Measurements from ENCODE around the gene STN1. TPM values are rescaled to one million over a fixed set of nuclear protein-coding genes. Genes with fewer than 3 reads are reported as not detected.

Gene STN1
- 10 to 100 TPM; 20.0 to 29.2 (median 27.0) TPM for total RNA-seq

DNA sequence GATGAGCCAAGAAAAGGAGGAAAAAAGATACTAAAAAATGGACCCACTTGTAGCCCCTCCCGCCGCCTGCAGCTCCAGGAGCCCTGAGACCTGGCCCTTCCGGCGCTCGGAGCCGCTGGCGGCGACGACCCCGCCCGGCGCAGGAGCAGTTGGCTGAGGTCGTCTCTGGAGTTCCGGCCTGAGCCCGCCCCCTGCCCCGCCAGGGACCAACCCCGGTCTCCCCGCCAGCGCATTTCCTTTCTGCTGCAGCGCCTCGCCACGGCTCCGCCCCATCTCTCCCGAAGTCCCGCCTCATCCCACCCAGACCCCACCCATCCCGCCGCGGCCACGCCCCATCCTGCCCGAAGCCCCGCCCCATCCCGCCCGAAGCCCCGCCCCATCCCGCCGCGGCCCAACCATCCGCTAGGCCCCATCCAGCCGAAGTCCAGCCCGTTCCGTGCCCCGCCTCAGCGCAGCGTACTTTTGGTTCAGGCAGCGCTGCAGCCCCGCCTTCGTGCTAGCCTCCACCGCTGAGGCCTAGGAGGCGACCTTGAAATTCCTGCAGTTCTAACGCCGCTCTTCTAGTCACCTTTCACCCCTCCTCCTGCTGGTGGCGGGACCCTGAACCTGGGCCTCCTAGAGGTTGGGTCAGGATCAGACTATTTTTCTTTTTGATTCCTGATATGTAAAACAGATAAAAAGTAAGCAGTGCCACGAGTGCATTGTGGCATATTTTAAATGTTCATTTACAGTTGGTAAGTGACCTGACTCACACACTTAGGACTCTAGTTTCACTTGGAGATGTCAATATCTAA, at the start of gene STN1:
STN1 (minus strand) TSS at position 132 of the 794 bp plus-strand sequence. CDS start 590 bp downstream, outside the sequence.
- peak; percentile 84 to 92 for TF ChIP-seq POLR2A (IDR thresholded peaks at IDR 0.05)
- TF ChIP-seq, protein P1, sequence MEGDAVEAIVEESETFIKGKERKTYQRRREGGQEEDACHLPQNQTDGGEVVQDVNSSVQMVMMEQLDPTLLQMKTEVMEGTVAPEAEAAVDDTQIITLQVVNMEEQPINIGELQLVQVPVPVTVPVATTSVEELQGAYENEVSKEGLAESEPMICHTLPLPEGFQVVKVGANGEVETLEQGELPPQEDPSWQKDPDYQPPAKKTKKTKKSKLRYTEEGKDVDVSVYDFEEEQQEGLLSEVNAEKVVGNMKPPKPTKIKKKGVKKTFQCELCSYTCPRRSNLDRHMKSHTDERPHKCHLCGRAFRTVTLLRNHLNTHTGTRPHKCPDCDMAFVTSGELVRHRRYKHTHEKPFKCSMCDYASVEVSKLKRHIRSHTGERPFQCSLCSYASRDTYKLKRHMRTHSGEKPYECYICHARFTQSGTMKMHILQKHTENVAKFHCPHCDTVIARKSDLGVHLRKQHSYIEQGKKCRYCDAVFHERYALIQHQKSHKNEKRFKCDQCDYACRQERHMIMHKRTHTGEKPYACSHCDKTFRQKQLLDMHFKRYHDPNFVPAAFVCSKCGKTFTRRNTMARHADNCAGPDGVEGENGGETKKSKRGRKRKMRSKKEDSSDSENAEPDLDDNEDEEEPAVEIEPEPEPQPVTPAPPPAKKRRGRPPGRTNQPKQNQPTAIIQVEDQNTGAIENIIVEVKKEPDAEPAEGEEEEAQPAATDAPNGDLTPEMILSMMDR (IDR thresholded peaks at IDR 0.05), result peak in 2 of 4 experiments; percentile 21 to 30
- Histone ChIP-seq H3K4me1 (no peaks in the 10 kb centered on the region), H3K27ac (peak within 1 kb of the TSS; percentile 93), H3K9me3 (no peaks in the 10 kb centered on the region), H3K4me3 (peak within 1 kb of the TSS; percentile 75 to 80), H3K27me3 (no peaks in the 10 kb centered on the region), H3K36me3 (no peaks in the 10 kb centered on the region)
- peak; percentile 97 to 98 for DNase-seq
- intact Hi-C loops (cut with DNase I; ENCODE audit: low total_unique reads), result no loop called here

DNA sequence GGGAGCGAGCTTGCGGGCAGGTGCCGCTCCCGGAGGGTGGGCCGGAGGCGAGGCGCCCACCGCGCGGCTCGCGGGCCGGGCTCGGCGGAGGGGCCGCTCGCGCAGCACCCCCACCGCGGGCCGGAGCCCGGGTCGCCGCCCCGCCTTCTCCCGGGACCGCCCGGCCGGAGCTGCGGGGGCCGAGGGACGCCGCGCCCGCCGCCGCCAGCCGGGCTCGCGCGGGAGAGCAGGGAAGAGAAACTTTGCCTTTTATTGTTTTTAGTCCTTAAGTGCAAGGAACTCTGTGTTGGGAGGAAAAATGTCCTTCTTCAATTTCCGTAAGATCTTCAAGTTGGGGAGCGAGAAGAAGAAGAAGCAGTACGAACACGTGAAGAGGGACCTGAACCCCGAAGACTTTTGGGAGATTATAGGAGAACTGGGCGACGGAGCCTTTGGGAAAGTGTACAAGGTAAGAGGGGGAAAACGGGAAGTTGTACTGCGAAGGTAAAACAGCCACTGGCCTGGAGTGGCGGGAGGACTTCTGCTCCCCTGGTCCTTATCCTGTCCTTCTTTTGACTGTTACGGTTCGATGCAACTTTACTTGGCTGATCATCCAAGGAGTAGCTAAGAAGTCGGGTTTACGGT, 49.6 kb upstream of the STN1 start:
- H3K27me3 ChIP-seq, result no peaks in the 10 kb centered on the region
- peak overlapping the region; percentile 62 to 99 for H3K4me3 ChIP-seq
- intact Hi-C loops (cut with DNase I; ENCODE audit: low total_unique reads), result no loop called here
- H3K36me3 ChIP-seq, result no peaks in the 10 kb centered on the region
- TF ChIP-seq, protein P1 (IDR thresholded peaks at IDR 0.05), result peak in 1 of 4 experiments; percentile 25
- TF ChIP-seq POLR2A (IDR thresholded peaks at IDR 0.05), result no peak
- peak in 1 of 2 donors; percentile 16 for DNase-seq
- peak overlapping the region; percentile 93 to 100 for H3K27ac ChIP-seq
- H3K4me1 ChIP-seq, result peaks cover 4 to 5% of the 10 kb centered on the region in 2 donors
- no peaks in the 10 kb centered on the region for H3K9me3 ChIP-seq

DNA sequence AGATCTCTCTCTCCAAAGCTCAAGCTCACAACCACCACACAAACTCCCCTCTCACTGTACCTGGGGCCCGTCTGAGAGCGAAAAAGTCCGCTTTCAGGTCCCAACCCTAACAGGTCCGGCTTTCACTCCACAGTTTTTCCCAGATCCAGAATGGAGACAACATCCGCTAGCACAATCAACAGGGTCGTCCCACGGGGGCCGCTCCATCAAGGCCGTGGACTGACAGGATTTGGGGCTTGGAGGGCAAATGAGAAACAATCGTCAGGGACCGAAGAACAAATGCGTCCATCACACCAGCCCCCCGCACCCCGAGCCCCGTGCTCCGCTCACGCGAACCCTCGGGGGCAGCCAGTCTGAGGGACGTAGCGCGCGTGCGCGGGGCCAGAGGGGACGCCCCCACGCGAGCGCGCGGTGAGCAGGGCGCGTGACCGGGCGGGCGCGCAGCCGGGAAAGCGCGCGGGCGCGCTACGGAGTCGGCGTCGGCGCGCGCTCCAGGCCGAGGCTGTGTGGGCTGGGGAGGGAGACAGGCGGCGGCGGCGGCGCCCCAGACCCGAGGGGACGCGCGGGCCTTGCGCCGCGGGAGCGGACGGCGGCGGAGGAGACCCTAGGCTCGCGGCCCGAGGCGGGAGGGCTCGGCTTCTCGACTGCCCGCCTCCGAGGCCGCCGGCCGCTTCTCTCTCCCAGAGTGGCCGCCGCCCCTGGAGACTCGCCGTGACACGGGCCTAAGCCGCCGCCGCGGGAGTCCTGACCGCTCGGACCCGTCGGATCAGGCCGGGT, 48.9 kb upstream of the STN1 start, which contains the start of gene SLK:
SLK (plus strand) TSS at position 470 of the 777 bp plus-strand sequence. CDS start 606 bp downstream, outside the sequence.
- Histone ChIP-seq H3K4me3 (peak within 1 kb of the TSS; percentile 62 to 99), H3K4me1 (peaks cover 4 to 5% of the 10 kb centered on the region in 2 donors), H3K27me3 (no peaks in the 10 kb centered on the region)

GRCh38 chr10:103960103-103960502, 42.1 kb upstream of the STN1 start:
- TF ChIP-seq POLR2A (IDR thresholded peaks at IDR 0.05), result no peak
- TF ChIP-seq, protein P1 (IDR thresholded peaks at IDR 0.05), result no peak
- Histone ChIP-seq H3K4me1 (no peaks in the 10 kb centered on the region), H3K4me3 (no peak overlapping the region), H3K36me3 (no peaks in the 10 kb centered on the region), H3K27ac (no peak overlapping the region), H3K27me3 (no peaks in the 10 kb centered on the region), H3K9me3 (no peaks in the 10 kb centered on the region)
- intact Hi-C loops (cut with DNase I; ENCODE audit: low total_unique reads), result no loop called here
- DNase-seq, result no peak

More for the DNA sequence above, 48.9 kb upstream of the STN1 start, which contains the start of gene SLK:
- Histone ChIP-seq H3K36me3 (no peaks in the 10 kb centered on the region), H3K9me3 (no peaks in the 10 kb centered on the region), H3K27ac (peak within 1 kb of the TSS; percentile 93 to 100)
- peak; percentile 96 to 99 for TF ChIP-seq POLR2A (IDR thresholded peaks at IDR 0.05)
- TF ChIP-seq, protein P1 (IDR thresholded peaks at IDR 0.05), result peak in 1 of 4 experiments; percentile 18
- peak; percentile 75 to 83 for DNase-seq
- intact Hi-C loops (cut with DNase I; ENCODE audit: low total_unique reads), result no loop called here
